Measurements from ENCODE around the gene VTA1. TPM values are rescaled to one million over a fixed set of nuclear protein-coding genes. Genes with fewer than 3 reads are reported as not detected.

The VTA1 gene, protein sequence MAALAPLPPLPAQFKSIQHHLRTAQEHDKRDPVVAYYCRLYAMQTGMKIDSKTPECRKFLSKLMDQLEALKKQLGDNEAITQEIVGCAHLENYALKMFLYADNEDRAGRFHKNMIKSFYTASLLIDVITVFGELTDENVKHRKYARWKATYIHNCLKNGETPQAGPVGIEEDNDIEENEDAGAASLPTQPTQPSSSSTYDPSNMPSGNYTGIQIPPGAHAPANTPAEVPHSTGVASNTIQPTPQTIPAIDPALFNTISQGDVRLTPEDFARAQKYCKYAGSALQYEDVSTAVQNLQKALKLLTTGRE
- total RNA-seq = 90.5 TPM

GRCh38 chr6:142146828-142147662 is at the start of gene VTA1, which contains the start of gene NMBR:
VTA1 (plus strand) TSS chr6:142147263; CDS start chr6:142147288, 25 bp downstream.
NMBR (minus strand) TSS chr6:142147122; CDS start chr6:142088658, 58,464 bp downstream.

GRCh38 chr6:142132625-142133024 is 14.4 kb upstream of the VTA1 start, which contains the start of gene GJE1:
GJE1 (plus strand) TSS chr6:142132925; CDS start chr6:142133159, 234 bp downstream.

Other genes starting within 250 kb of the VTA1 start
- not detected for gene GJE1, start 14.3 kb upstream of the VTA1 start, total RNA-seq
- 0.71 TPM for gene NMBR, start 141 bp upstream of the VTA1 start, total RNA-seq
- gene ADGRG6, start 154.7 kb downstream of the VTA1 start, total RNA-seq = 23.6 TPM

Measured in camera-type eye (tissue), 1 donor.